HG03439 (cell line): Measurements from ENCODE around the gene SNAP23.
A peak's percentile ranks its signal among the peaks of the same experiment; 100 is the strongest.

ENCODE experiments used
- ATAC-seq: cut with Tn5 transposase; IDR thresholded peaks from one replicate; pipeline ENCODE4 v1.9.1; 2021; ENCODE audit warnings: mild to moderate bottlenecking, moderate library complexity; ENCODE audit not compliant: unreplicated experiment

The SNAP23 gene

GRCh38 chr15:42494998-42495360 lies 455 bp upstream of the SNAP23 start:
- ATAC-seq = no peak

DNA sequence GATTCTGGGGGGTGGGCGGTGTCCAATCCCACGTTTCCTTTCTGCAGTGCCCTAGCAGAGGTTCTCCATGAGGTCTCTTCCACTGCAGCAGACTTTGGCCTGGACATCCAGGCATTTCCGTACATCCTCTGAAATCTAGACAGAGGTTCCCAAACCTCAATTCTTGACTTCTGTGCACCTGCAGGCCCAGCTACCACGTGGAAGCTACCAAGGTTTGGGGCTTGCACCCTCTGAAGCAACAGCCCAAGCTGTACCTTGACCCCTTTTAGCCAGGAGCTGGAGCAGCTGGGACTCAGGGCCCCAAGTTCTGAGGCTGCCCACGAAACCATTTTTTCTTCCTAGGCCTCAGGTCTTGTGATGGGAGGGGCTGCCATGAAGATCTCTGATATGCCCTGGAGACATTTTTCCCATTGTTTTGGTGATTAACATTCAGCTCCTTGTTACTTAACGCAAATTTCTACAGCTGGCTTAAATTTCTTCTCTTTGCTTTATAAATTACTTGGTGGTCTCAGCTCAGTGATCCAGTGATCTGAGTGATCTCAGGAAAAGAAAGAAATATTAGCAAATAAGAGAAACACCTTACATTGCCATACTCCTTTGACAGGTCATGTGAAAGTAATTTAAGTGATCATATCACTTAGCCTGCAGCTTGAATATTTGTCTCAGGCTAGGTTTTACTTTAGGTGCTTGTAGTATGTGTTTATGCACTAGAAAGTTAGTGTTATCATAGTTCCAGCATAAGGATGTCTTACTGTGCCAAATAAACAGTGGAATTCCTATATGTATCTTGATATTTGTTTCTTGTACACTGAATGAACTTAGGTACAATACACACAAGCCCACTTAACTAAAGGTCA lies 3.0 kb downstream of the SNAP23 start:
- no peak for ATAC-seq

DNA sequence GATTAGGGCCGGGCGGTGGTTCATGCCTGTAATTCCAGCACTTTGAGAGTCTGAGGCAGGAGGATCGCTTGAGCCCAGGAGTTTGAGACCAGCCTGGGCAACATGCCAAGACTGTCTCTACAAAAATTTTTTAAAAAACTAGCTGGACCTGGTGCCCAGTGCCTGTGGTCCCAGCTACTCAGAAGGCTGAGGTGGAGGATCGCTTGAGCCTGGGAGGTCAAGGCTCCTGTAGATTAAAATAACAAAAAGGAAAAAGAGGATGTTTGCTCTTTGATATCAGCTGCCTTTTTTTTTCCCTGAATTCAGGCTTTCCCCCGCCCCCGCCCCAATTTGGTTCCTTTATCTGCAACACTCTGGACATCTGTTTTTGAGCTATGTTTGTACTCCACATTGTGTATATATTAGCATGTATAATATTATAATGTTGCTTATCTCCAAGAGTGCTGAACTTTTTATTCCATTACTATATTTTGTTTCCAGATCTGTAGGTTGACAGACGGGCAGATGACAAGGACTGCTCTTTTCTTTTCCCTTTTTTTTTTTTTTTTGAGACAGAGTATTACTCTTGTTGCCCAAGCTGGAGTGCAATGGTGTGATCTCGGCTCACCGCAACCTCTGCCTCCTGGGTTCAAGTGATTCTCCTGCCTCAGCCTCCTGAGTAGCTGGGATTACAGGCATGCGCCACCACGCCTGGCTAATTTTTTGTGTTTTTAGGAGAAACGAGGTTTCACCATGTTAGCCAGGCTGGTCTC lies 4.6 kb downstream of the SNAP23 start:
- ATAC-seq = no peak

DNA sequence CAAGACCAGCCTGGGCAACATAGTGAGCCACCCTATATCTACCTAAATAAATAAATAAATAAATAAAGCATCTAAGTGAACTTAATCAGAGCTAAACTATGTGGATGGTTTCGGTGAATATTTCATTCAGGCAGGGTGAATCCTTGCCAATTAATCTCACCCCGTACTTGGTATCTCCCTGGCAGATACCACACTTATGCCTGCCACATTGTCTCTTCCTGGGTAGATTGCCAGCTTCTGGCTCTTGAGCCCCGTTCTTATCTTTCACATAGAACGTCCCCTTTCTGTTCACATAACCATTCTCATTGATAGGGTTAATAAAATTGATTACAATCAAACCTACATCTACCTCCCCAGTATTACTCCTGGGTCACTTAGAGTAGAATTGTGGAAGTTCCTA lies 7.0 kb downstream of the SNAP23 start:
- no peak for ATAC-seq

DNA sequence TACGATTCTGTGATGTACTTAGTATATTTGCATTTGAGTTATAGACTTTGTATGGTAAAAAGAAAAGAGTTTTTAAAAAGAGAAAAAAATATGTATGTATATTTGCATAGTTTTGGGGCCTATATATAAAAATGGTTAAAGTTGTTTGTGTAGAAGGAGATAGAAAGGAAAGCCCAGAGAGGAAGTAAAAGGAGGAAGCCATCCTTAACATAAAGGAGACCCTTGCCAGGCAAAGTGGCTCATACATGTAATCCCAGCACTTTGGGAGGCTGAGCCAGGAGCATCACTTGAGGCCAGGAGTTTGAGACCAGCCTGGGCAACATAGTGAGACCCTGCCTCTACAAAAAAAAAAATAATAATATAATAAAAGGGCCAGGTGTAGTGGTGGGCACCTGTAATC lies 8.4 kb downstream of the SNAP23 start:
- ATAC-seq = no peak

DNA sequence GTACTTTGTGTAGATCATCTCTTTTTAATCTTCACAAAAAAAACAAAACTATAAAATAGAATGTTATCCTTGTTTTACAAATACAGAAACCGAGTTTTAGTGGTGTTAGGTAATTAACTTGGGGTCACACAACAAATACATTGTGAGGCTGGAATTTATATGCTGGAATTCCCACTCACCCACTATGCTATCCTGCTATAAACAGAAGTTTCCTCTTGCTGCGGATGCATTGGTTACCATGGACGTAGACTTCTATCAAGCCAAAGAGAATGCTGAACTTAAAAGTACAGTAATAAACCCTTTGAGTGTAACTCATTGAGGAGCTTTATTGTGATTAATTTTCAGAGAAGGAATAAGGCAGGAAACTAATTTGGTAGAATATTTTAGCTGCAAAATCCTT lies 9.2 kb downstream of the SNAP23 start:
- ATAC-seq = no peak

- no peak for ATAC-seq
Observed at GRCh38 chr15:42507514-42507913, 12.1 kb downstream of the SNAP23 start.

DNA sequence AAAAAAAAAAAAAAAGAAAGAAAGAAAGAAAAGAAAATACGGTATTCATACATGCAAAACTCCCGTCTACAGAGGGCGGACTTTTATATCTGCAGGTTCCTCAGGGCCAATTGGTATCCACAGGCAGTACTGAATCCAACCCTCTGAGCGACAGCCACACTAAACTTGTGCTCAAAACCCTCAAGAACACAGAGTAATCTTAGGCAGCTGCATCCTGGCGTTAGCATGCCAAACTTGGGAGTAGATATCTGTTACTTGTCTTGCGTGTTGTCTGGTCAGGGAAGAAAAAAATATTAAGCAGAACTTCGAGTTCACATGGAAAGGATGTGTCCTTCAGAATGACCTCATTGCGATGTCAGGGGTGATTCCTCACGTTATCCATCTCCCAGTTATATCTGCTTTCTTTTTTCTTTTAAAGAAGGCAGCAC lies 12.8 kb downstream of the SNAP23 start:
- ATAC-seq = no peak

- no peak for ATAC-seq
Observed at GRCh38 chr15:42510258-42511006, 15.0 kb downstream of the SNAP23 start.

GRCh38 chr15:42511007-42511391 lies 15.6 kb downstream of the SNAP23 start:
- ATAC-seq = no peak

DNA sequence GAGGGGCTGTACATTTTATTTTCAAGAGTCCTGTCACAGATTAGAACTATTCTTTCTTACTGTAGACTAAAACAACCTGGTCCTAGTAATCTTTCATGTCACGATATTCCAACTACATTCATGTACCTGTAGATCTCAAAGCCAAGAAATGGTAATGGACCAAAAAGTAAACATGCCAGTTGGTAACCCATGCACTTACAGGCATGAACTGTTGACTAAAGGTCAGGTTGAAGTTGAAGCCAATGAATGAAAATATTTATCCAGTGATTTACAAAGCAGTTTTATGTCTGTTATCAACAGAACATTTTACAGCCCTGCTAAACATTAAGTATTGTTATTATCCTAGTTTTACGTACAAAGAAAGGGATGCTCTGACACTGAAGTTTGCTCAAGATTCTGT lies 27.9 kb downstream of the SNAP23 start:
- ATAC-seq = no peak

DNA sequence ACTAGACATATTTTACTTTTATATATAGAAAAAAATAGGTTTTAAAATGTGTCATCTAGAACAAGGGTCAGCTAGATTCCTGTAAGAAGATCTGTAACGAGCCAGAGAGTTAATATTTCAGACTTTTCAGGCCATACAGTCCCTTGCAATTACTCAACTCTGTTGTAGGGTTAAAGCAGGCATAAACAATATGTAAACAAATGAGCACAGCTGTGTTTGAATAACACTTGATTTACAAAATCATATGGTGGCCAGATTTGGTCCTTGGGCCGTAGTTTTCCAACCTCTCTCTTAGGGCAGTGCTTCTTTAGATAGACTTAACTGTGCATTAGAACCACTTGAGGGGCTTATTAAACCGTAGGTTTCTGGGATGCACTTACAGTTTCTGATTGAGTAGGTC lies 33.5 kb downstream of the SNAP23 start:
- no peak for ATAC-seq

GRCh38 chr15:42533246-42533645 lies 37.8 kb downstream of the SNAP23 start:
- ATAC-seq = no peak

GRCh38 chr15:42544853-42545629 lies 49.6 kb downstream of the SNAP23 start:
- no peak for ATAC-seq

DNA sequence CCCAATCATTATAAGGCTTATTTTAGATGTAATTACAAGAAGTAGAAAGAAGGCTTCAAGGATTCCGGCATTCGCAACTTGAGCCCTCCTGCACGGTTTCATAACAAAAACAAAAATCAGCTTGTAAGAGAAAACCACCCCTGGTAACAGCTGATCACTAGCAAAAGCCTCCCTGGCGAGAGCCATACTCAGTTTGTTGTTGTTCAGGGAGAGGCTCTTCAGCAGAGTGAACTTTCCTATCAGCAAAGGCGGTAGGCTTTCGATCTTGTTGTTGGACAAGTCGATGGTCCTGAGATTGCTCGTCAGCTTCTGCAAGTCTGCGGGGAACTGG lies 52.4 kb downstream of the SNAP23 start:
- ATAC-seq = no peak

GRCh38 chr15:42548249-42549031 lies 53.0 kb downstream of the SNAP23 start, which contains the start of the genes HAUS2 and LRRC57:
Gene HAUS2 (plus strand): TSS chr15:42548838. CDS start chr15:42548873, 35 bp downstream.
Gene LRRC57 (minus strand): TSS chr15:42548793. CDS start chr15:42548434, 359 bp downstream.
- peak; percentile 84 for ATAC-seq

GRCh38 chr15:42549032-42549491 lies 53.6 kb downstream of the SNAP23 start:
- ATAC-seq = no peak

DNA sequence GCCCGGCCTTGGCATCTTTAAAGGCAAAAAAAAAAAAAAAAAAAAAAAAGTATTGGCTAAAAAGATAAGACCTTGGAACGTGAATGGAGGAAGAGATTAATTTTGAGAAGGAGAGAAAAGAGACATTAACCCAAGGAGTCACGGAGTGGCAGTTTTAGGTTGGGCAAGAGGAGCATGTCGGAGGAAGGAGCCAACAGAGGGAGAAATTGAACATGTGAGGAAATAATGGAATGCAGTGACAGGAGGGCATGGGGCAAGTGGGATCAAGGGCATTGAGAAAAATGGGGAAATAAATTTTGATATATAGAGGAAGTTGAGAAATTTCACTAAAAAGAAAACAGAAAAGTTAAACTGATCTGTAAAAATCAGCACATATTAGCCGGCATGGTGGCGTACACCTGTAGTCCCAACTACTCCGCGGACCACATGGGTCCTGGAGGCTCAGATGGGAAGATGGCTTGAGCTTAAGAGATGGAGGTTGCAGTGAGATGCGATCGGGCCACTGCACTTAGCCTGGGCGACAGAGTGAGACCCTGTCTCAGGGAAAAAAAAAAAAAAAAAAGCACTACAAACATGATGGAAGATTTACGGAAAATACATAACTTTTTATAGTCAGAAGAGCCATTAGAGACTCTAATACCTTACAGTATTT lies 54.4 kb downstream of the SNAP23 start:
- no peak for ATAC-seq

GRCh38 chr15:42553554-42553953 lies 58.1 kb downstream of the SNAP23 start:
- ATAC-seq = no peak
